ENCODE measurements around the gene SHC1. TPM values are rescaled to one million over a fixed set of nuclear protein-coding genes. Genes with fewer than 3 reads are reported as not detected.

Gene SHC1
- total RNA-seq, 1 experiment from 2014 or later = 107 TPM

GRCh38 chr1:155015527-155016230 is 45.1 kb upstream of the SHC1 start:
- no peaks in the 10 kb centered on the region for H4K20me1 ChIP-seq (ENCODE audit: low read length)
- no peak for ATAC-seq
- H3K9ac ChIP-seq (ENCODE audit: low read length) = no peak overlapping the region
- no peak overlapping the region for H3K4me3 ChIP-seq (ENCODE audit: low read length)
- TF ChIP-seq CTCF (conservative IDR thresholded peaks at IDR 0.05; ENCODE audit: low read depth, low read length) = no peak
- TF ChIP-seq EZH2 (IDR thresholded peaks at IDR 0.05; ENCODE audit: low read length, unreplicated experiment) = no peak
- H3F3A ChIP-seq (ENCODE audit: low read length, unreplicated experiment) = no peaks in the 10 kb centered on the region
- CTCF ChIA-PET = no interaction called here
- intact Hi-C loops (cut with micrococcal nuclease) = loop anchor here (2.0 to 5.0 kb wide), 2 partner anchors 37 to 55 kb away; partner anchors contain the start of genes ADAM15 and PYGO2
- H3K4me2 ChIP-seq (ENCODE audit: low read length) = no peak overlapping the region
- DNase-seq = no peak
- no peaks in the 10 kb centered on the region for H3K9me2 ChIP-seq (replicated peaks; ENCODE audit: low read length)
- H3K79me2 ChIP-seq (ENCODE audit: low read length) = peaks cover 25% of the 10 kb centered on the region
- peaks cover 21% of the 10 kb centered on the region for H3K4me1 ChIP-seq (ENCODE audit: insufficient read depth, low read length)
- no peaks in the 10 kb centered on the region for H3K27me3 ChIP-seq (ENCODE audit: low read length)
- POLR2A ChIA-PET (ENCODE audit: unreplicated experiment) = interaction anchor here (0.5 to 0.7 kb wide), 3 partner anchors 119 to 1423 kb away, joined by 3 read pairs; no protein-coding TSS in a partner anchor
- H2AFZ ChIP-seq (ENCODE audit: low read length) = no peak overlapping the region
- no peak overlapping the region for H3K27ac ChIP-seq (ENCODE audit: low read length)
- BruUV-seq (replicated peaks) = no TSS peak
- no peaks in the 10 kb centered on the region for H3K9me3 ChIP-seq (ENCODE audit: low read length)
- H3K36me3 ChIP-seq (ENCODE audit: low read depth, low read length) = peaks cover 30% of the 10 kb centered on the region

- BruUV-seq (replicated peaks) = no TSS peak
- no peak overlapping the region for H3K4me3 ChIP-seq (ENCODE audit: low read length)
- ATAC-seq (no peak), DNase-seq (no peak)
- H3K9me3 ChIP-seq (ENCODE audit: low read length) = no peaks in the 10 kb centered on the region
- CTCF ChIA-PET = no interaction called here
- TF ChIP-seq EZH2phosphoT487 (IDR thresholded peaks at IDR 0.05; ENCODE audit: borderline replicate concordance, low read length) (no peak), CTCF (conservative IDR thresholded peaks at IDR 0.05; ENCODE audit: low read depth, low read length) (no peak), EZH2 (IDR thresholded peaks at IDR 0.05; ENCODE audit: low read length, unreplicated experiment) (no peak)
- no peaks in the 10 kb centered on the region for H3F3A ChIP-seq (ENCODE audit: low read length, unreplicated experiment)
- H2AFZ ChIP-seq (ENCODE audit: low read length) = no peak overlapping the region
- H3K9ac ChIP-seq (ENCODE audit: low read length) = no peak overlapping the region
- no peak overlapping the region for H3K27ac ChIP-seq (ENCODE audit: low read length)
- no peak overlapping the region for H3K4me2 ChIP-seq (ENCODE audit: low read length)
- intact Hi-C loops (cut with micrococcal nuclease) = loop anchor here (5.0 kb wide), 1 partner anchor 37 kb away; the partner anchor contains the start of gene ADAM15
- H3K36me3 ChIP-seq (ENCODE audit: low read depth, low read length) = peaks cover 34% of the 10 kb centered on the region
- POLR2A ChIA-PET (ENCODE audit: unreplicated experiment) = interaction anchor here (0.6 to 0.7 kb wide), 2 partner anchors 120 to 124 kb away, joined by 3 read pairs; no protein-coding TSS in a partner anchor
- no peaks in the 10 kb centered on the region for H3K9me2 ChIP-seq (replicated peaks; ENCODE audit: low read length)
- H3K79me2 ChIP-seq (ENCODE audit: low read length) = peaks cover 33% of the 10 kb centered on the region
- no peaks in the 10 kb centered on the region for H3K27me3 ChIP-seq (ENCODE audit: low read length)
- peaks cover 21% of the 10 kb centered on the region for H3K4me1 ChIP-seq (ENCODE audit: insufficient read depth, low read length)
- H4K20me1 ChIP-seq (ENCODE audit: low read length) = no peaks in the 10 kb centered on the region
Observed at GRCh38 chr1:155014709-155015508, 44.4 kb upstream of the SHC1 start.
